ENCODE data around the gene LPCAT3.

LPCAT3 gene

GRCh38 chr12:6977653-6978052, 40.6 kb downstream of the LPCAT3 start:
- Histone ChIP-seq H3K9me2 (replicated peaks; ENCODE audit: control insufficient read depth, low read length) (no peaks in the 10 kb centered on the region), H4K20me1 (ENCODE audit: control insufficient read depth, insufficient read depth, low read depth, low read length) (no peaks in the 10 kb centered on the region), H3K27me3 (ENCODE audit: control insufficient read depth, low read length) (no peaks in the 10 kb centered on the region), H3F3A (ENCODE audit: control insufficient read depth, insufficient read depth) (peaks cover 5% of the 10 kb centered on the region; the same call in 1 of the 2 replicates), H3K4me2 (ENCODE audit: low read length) (no peak overlapping the region), H3K9me3 (ENCODE audit: control insufficient read depth, insufficient read depth, low read length) (no peaks in the 10 kb centered on the region), H3K4me1 (ENCODE audit: control insufficient read depth, low read length) (peaks cover 7% of the 10 kb centered on the region), H3K36me3 (ENCODE audit: control insufficient read depth, low read length) (peaks cover 94% of the 10 kb centered on the region), H3K27ac (ENCODE audit: low read depth, low read length) (no peak overlapping the region), H3K79me2 (ENCODE audit: control insufficient read depth, low read length) (peaks cover 20% of the 10 kb centered on the region), H3K4me3 (ENCODE audit: low read length) (no peak overlapping the region)
- TF ChIP-seq EZH2phosphoT487 (IDR thresholded peaks at IDR 0.05; ENCODE audit: borderline replicate concordance, low read length) = no peak

GRCh38 chr12:6975297-6976032, 42.8 kb downstream of the LPCAT3 start:
- Histone ChIP-seq H3F3A (ENCODE audit: control insufficient read depth, insufficient read depth) (peaks cover 4% of the 10 kb centered on the region; the same call in 1 of the 2 replicates), H3K27ac (ENCODE audit: low read depth, low read length) (no peak overlapping the region), H3K36me3 (ENCODE audit: control insufficient read depth, low read length) (peaks cover 91% of the 10 kb centered on the region)

GRCh38 chr12:6974180-6974579, 44.1 kb downstream of the LPCAT3 start:
- TF ChIP-seq CTCF (IDR thresholded peaks at IDR 0.05; ENCODE audit: low read depth, low read length, poor library complexity, severe bottlenecking) (no peak), EZH2phosphoT487 (IDR thresholded peaks at IDR 0.05; ENCODE audit: borderline replicate concordance, low read length) (no peak)
- Histone ChIP-seq H3K4me1 (ENCODE audit: control insufficient read depth, low read length) (peaks cover 19% of the 10 kb centered on the region), H3K9me3 (ENCODE audit: control insufficient read depth, insufficient read depth, low read length) (no peaks in the 10 kb centered on the region), H4K20me1 (ENCODE audit: control insufficient read depth, insufficient read depth, low read depth, low read length) (peaks cover 2% of the 10 kb centered on the region; the same call in 1 of the 2 replicates), H3K79me2 (ENCODE audit: control insufficient read depth, low read length) (peaks cover 53% of the 10 kb centered on the region), H3K27ac (ENCODE audit: low read depth, low read length) (no peak overlapping the region), H3K9me2 (replicated peaks; ENCODE audit: control insufficient read depth, low read length) (no peaks in the 10 kb centered on the region), H3K4me3 (ENCODE audit: low read length) (no peak overlapping the region), H3K4me2 (ENCODE audit: low read length) (no peak overlapping the region), H3K36me3 (ENCODE audit: control insufficient read depth, low read length) (peaks cover 91% of the 10 kb centered on the region), H3K27me3 (ENCODE audit: control insufficient read depth, low read length) (no peaks in the 10 kb centered on the region), H3F3A (ENCODE audit: control insufficient read depth, insufficient read depth) (peaks cover 6% of the 10 kb centered on the region; the same call in 1 of the 2 replicates)

More at GRCh38 chr12:6975297-6976032, 42.8 kb downstream of the LPCAT3 start:
- H3K4me3 ChIP-seq (ENCODE audit: low read length) = no peak overlapping the region
- H3K9me3 ChIP-seq (ENCODE audit: control insufficient read depth, insufficient read depth, low read length) = no peaks in the 10 kb centered on the region
- no peaks in the 10 kb centered on the region for H4K20me1 ChIP-seq (ENCODE audit: control insufficient read depth, insufficient read depth, low read depth, low read length)
- no peaks in the 10 kb centered on the region for H3K27me3 ChIP-seq (ENCODE audit: control insufficient read depth, low read length)
- no peaks in the 10 kb centered on the region for H3K9me2 ChIP-seq (replicated peaks; ENCODE audit: control insufficient read depth, low read length)
- TF ChIP-seq CTCF (IDR thresholded peaks at IDR 0.05; ENCODE audit: low read depth, low read length, poor library complexity, severe bottlenecking) (no peak), EZH2phosphoT487 (IDR thresholded peaks at IDR 0.05; ENCODE audit: borderline replicate concordance, low read length) (no peak)
- H3K4me1 ChIP-seq (ENCODE audit: control insufficient read depth, low read length) = peaks cover 16% of the 10 kb centered on the region
- peaks cover 40% of the 10 kb centered on the region for H3K79me2 ChIP-seq (ENCODE audit: control insufficient read depth, low read length)
- H3K4me2 ChIP-seq (ENCODE audit: low read length) = no peak overlapping the region

- Histone ChIP-seq H3K36me3 (ENCODE audit: control insufficient read depth, low read length) (peaks cover 90% of the 10 kb centered on the region), H3K79me2 (ENCODE audit: control insufficient read depth, low read length) (peaks cover 68% of the 10 kb centered on the region)
These were observed 48.2 kb downstream of the LPCAT3 start for GRCh38 chr12:6970096-6970527.

More at GRCh38 chr12:6970096-6970527, 48.2 kb downstream of the LPCAT3 start:
- peak overlapping the region; percentile 99 for H3K4me3 ChIP-seq (ENCODE audit: low read length)
- no peaks in the 10 kb centered on the region for H3K9me3 ChIP-seq (ENCODE audit: control insufficient read depth, insufficient read depth, low read length)
- H3K4me1 ChIP-seq (ENCODE audit: control insufficient read depth, low read length) = peaks cover 38% of the 10 kb centered on the region
- peaks cover 33% of the 10 kb centered on the region for H3F3A ChIP-seq (ENCODE audit: control insufficient read depth, insufficient read depth)
- peaks cover 16% of the 10 kb centered on the region; the same call in 1 of the 2 replicates for H4K20me1 ChIP-seq (ENCODE audit: control insufficient read depth, insufficient read depth, low read depth, low read length)
- no peaks in the 10 kb centered on the region for H3K9me2 ChIP-seq (replicated peaks; ENCODE audit: control insufficient read depth, low read length)
- H3K4me2 ChIP-seq (ENCODE audit: low read length) = peak overlapping the region; percentile 95
- no peaks in the 10 kb centered on the region for H3K27me3 ChIP-seq (ENCODE audit: control insufficient read depth, low read length)
- H3K27ac ChIP-seq (ENCODE audit: low read depth, low read length) = peak overlapping the region; percentile 50
- no peak for TF ChIP-seq CTCF (IDR thresholded peaks at IDR 0.05; ENCODE audit: low read depth, low read length, poor library complexity, severe bottlenecking)
- TF ChIP-seq EZH2phosphoT487 (IDR thresholded peaks at IDR 0.05; ENCODE audit: borderline replicate concordance, low read length) = no peak

Data from DOHH2 (cell line).